Fibroblast of skin of left biceps (primary cell): ENCODE results near the gene KLF6.

ENCODE experiments used
- DNase-seq, 2 experiments: peaks; one replicate each; pipeline ENCODE4 v3.0.0-alpha.2; 2013; ENCODE audit warnings: low read depth in 2 of 2

The KLF6 gene

GRCh38 chr10:3787816-3788215 is 2.8 kb upstream of the KLF6 start:
- DNase-seq, result no peak

- DNase-seq, result no peak
Measured at GRCh38 chr10:3787016-3787400, 2.0 kb upstream of the KLF6 start.

GRCh38 chr10:3786295-3787015 is 1.4 kb upstream of the KLF6 start:
- DNase-seq, result no peak

GRCh38 chr10:3785851-3786271 is 852 bp upstream of the KLF6 start:
- no peak for DNase-seq

GRCh38 chr10:3785251-3785850 is 342 bp upstream of the KLF6 start:
- peak; percentile 97 for DNase-seq

GRCh38 chr10:3783682-3784432 is 1.2 kb downstream of the KLF6 start:
- peak; percentile 81 to 83 for DNase-seq

- DNase-seq, result peak; percentile 78 to 84
Measured at GRCh38 chr10:3783316-3783681, 1.7 kb downstream of the KLF6 start.

GRCh38 chr10:3782451-3783315 is 2.3 kb downstream of the KLF6 start:
- peak; percentile 85 for DNase-seq

- no peak for DNase-seq
Measured at GRCh38 chr10:3782146-3782450, 2.9 kb downstream of the KLF6 start.

- no peak for DNase-seq
Measured at GRCh38 chr10:3781468-3782145, 3.4 kb downstream of the KLF6 start.

- DNase-seq, result no peak
Measured at GRCh38 chr10:3780771-3781467, 4.1 kb downstream of the KLF6 start.

GRCh38 chr10:3780021-3780770 is 4.8 kb downstream of the KLF6 start:
- DNase-seq, result no peak

GRCh38 chr10:3779158-3779741 is 5.8 kb downstream of the KLF6 start:
- no peak for DNase-seq

- no peak for DNase-seq
Measured at GRCh38 chr10:3778692-3779157, 6.3 kb downstream of the KLF6 start.

- DNase-seq, result no peak
Measured at GRCh38 chr10:3777981-3778691, 6.9 kb downstream of the KLF6 start.

GRCh38 chr10:3776796-3777571 is 8.0 kb downstream of the KLF6 start:
- DNase-seq, result peak; percentile 79 to 85

- DNase-seq, result no peak
Measured at GRCh38 chr10:3775696-3776551, 9.1 kb downstream of the KLF6 start.
